ENCODE results near the gene STK32C.

The STK32C gene

DNA sequence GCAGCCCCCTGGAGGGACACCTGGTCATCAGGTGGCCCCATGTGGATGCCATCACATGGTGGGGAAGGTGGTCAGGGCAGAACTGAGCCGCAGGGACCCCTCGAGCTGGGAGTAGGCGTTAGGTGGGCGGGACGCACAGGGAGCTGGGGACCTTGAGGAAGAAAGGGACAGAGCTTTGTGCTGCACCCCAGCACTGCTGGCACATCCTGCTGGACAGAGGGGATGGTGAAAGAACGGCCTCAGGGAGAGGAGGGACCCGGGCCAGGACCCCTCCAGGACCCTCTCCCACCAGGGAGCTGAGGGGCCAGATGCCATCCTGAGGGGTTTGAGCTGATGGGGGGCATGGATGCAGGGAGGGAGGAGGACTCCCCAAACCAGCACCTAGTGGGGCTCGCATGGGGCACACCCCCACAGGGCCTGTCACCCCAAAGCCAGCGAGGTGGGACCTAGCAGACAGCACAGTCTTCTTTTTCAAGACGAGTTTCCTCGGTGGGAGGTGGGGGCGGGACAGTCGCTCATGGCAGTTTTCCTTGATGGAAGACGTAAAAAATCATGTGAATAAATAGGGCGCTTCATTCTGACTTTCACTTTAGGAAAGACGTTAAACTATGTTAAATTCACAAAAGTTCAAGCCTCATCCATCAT is 43.3 kb downstream of the STK32C start:
- no peak for DNase-seq

DNA sequence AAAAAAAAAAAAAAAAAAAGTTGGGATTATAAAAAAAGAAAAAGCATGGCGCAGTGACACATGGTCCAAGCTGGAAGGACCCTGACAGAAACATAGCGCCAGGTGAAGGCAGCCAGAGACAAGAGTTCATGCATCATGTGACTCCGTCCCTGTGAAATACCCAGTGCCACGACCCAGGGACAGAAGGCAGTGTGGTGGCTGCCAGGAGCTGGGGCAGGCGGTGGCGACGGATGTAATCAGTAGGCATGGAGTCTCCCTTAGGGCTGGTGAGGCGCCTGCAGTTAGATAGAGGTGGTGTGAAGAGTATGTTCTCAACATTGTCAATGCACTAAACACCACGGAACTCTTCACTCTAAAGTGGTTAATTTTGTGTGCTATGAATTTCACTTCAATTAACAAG is 43.9 kb downstream of the STK32C start:
- DNase-seq = no peak

DNA sequence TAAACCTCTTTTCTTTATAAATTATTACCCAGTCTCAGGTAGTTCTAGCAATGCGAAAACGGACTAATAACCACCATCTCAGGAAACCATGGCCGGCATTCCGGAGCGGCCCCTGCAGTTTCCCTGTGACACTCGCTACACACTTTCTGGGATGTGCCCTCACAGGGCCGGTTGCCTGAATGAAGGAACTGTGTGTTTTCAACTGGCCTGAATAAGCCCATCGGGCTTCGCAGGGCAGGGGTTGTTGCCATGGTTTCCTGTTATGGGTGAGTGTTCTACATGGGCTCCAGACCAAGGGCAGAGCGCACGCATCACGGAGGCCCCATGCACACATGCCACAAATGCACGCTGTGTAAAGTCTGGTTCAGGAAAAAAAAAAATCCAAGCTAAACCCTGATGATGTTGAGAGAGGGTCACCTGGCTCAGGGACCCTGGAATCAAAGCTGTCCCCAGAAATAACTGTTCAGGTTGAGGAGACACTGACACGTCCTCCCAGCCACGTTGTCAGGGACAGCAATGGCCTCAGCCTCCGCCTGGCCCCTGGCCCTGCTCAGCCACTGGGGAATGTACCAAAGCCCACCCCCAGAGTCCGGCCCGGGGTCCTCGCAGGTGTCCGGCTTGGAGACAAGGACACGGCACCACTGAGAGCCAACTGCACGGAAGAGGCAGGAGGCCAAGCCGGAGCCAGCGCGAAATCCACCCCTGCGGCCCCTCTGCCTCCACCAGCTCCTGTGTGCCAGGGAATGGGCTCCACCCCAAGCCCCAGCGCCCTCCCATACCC is 47.9 kb downstream of the STK32C start:
- no peak for DNase-seq

DNA sequence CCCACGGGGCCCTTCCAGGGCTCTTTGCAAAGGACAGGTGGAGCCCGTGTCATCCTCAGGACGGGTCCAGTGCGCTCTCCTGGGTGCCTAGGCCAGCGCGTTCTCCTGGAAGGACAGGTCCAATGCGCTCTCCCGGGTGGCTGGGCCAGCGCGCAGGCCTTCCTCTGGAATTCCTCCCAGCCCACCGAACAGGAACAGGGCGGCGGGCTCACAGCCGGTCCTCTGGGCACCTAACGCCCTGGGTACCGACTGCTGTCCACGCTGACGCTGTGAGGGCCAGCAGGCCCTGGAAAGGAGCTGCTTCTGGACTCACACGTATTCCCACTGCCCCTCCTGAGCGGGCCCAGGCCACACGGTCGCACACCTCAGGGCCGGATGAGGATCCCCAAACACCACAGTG is 49.3 kb downstream of the STK32C start:
- no peak for DNase-seq

DNA sequence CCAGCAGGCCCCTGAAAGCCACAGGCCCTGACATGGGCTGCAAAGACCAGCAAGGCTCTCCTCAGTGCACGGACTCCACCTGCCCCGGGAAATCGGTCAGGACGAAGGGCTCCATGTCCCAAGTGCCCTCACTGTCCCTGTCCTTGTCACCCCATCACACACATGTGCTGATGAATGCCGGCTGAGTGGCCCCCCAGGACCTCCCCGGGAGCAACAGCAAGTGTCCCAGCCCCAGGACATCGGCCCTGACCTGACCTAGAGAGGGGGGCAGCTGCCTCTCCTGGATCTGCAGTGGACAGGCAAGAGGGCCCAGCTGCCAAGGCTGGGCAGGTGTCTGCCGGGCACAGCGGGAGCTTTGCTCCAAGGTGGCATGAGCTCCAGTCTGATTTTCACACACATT is 49.8 kb downstream of the STK32C start:
- no peak for DNase-seq

DNA sequence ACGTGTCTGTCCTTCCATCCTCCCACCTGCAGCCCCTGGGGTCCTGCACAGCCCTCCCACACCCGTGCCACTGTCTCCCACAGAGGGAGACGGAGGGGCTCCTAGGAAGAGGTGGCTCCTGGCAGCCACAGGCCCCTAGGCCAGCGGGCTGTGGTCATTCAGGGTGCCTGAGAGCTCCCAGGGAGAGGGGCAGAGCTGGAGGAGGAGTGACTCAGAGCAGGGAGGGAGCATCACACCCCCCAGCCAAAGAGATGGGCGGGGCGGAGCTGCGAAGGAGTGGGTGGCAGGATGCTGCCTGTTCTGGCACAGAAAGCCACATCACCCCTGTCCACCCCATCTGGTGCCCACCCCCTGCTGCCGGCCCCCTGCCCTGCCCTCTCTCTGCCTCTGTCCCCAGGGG is 50.5 kb downstream of the STK32C start:
- no peak for DNase-seq

DNA sequence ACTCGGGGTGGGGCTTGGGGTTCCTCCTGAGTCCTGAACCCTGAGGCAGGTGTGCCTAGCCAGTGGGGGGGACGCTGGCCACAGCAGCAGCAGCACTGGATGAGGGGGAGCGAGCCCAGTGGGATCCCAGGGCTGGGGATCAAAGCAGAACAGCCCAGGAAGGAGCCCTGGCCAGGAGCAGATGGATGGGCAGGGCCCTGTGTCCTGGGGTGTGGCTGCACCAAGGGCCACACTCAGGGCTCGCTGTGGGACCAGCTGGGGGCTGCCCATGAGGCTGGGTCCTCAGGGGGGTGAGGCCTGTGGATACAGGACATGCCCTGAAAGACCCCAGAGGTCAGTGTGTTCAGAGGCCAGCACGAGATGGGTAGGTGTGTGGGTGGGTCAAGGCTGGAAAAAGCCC is 50.9 kb downstream of the STK32C start:
- no peak for DNase-seq

DNA sequence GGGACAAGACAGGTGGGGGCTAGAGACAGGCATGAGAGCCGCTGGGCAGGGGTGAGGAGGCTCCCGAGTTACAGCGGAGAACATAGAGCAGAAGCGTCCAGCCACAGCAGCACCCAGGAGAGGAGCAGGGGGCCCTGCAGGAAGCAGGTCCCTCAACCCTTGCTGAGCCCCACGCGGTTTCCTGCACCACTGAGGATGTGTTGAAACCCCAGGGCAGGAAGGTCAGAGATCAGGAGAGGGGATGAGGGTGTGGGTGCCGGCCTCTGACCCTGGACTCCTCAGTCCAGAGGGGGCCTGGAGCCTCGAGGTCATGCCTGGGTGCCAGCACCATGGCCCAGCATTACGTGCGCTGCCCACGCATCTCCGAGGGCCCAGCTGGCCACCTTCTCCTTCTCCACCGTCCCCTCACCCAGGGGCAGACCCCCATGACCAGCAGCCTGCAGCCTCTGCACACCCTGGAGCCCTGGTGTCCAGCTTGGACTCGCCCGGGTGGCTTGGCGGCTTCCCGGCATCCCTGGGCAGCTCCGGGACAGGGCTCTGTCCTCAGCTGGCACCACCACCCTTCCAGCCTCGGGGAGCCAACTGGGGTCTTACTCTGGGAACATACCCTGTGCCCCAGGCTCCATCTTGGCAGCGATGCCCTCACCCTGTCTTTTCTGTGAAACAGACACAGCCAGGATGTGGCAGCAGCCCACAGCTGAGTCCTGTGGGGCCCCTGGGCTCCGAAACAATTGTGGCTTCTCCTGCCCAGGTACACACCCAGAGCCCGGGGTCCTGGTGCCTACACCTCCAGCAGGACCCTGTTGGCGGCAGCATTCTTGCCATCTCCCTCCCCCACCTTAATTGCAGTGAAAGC is 52.0 kb downstream of the STK32C start:
- DNase-seq = no peak

DNA sequence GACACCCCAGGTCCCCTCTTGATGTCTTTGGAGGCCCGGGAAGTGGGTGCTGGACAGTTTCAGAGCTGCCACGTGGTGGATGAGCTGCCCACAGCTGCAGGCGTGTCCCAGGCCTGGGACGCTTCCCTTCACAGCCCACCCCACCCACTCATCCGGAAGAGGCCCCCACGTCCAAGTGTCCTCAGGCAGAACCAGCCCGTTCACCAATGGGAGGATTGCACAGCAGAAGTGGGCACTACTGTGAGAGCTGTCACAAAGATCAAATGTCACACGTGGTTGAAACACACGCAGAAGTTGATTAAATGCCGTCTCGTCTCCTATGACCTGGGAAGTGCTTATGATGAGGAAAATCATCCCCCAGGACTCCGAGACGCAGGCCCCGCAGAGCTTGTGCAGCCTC is 52.9 kb downstream of the STK32C start:
- no peak for DNase-seq

DNA sequence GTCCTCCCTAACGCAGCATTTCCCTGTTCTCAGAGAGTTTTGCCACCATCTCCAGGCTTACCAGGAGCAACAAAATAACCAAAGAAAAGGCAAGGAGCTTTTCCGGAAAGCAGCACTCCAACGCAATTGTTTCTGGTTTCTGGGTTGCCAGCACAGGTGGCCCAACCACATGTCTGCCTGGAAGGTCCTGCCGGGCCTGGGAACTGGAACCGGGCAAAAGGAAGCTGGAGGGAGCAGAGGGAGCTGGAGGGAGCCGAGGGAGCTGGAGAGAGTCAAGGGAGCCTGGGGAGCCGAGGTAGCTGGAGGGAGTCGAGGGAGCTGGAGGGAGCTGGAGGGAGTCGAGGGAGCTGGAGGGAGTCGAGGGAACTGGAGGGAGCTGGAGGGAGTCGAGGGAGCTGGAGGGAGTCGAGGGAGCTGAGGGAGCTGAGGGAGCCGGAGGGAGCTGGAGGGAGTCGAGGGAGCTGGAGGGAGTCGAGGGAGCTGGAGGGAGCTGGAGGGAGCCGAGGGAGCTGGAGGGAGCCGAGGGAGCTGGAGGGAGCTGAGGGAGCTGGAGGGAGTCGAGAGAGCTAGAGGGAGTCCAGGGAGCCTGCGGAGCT is 54.6 kb downstream of the STK32C start:
- no peak for DNase-seq

DNA sequence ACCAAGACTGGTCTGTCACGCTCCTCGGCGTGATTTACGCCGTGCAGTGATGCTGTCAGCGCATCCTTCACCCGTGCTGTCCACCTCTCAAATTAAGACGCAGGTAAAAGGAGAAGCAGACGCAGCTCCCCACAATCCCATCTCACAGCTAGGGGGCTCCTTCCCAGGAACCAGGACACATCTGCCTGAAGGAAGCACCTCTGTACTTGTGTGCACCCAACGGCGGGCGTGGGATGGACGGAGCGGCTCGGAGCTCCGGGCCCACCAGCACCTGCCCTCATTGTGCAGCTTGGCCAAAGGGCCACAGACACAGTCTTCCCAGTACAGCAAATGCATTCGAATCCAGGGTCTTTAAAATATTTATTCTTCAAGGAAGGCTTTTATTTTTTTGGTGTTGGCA is 55.3 kb downstream of the STK32C start:
- no peak for DNase-seq

DNA sequence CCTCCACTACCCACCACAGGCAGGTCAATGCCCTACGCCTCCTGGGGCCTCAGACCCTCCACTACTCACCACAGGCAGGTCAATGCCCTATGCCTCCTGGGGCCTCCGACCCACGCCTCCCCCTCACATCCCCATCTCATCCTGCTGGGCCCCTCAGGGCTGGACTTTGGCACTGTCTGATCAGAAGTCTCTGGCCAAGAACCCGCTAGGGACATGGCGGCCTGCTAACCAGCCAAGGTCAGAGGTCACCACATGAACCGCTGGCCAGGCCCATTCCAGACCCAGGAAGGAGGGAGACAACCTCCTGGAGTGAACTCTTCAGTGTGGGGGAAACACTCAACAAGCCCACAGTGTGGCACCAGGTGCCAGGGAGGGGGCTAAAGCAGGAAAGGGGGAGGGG is 55.8 kb downstream of the STK32C start:
- no peak for DNase-seq

DNA sequence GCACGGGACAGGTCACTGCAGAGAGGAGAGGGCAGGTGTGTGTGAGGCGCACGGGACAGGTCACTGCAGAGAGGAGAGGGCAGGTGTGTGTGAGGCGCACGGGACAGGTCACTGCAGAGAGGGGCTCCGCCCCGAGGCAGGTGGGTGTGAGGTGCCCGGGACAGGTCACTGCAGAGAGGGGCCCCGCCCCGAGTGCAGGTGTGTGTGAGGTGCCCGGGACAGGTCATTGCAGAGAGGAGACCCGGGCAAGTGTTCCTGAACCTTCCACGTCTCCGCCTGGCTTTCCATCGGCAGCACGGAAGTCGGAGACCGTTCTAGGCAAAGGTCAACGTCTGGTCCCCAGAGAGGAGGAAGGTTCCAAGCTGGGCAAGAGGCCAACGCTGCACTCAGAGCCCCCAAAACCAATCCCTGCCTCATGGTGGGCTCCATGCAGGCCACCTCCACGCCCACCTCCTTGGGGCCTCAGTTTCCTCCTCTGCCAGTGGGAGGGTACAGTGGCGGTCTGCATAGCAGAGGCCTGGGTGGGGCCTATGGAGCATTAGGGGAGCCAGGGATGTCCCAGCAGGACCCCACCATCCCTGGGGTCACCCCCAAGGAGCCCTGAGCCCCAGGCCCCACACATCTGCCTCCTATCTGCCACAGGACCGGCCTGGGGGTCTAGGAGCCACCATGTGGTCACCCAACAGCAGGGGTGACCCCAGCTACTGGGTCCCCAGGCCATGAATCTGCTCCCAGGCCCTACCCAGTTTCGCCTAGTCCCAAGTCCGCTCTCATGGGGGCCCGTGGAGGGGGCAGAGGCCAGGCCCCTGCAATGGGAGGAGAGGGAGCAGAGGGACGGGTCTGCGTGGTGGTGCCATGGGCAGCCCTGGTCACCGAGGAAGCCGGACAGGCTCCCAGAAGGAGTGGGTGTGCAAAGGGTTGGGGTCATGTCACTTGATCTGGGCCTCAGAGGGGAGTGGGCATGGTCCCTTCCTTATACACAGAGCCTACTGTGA is 57.0 kb downstream of the STK32C start:
- no peak for DNase-seq

DNA sequence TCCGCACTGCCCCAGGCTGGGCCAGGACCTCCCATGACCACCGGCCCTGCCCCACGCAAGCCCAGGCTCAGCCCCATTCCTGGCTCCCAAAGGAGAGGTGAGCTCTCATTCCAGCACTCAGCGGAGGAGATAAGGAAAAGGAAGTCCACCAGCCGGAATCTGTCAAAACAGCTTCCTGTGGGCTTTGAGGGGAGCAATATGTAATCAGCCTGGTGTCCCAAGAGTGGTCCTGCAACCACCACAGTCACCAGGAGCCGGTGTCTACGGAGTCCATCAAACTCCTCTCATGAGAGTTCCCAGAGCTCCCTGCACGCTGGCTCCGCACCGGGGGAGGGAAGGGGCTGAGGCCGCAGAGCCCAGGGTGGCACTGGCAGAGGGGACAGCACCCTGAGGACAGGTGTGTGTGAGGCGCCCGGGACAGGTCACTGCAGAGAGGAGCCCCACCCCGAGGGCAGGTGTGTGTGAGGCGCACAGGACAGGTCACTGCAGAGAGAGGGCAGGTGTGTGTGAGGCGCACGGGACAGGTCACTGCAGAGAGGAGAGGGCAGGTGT is 57.9 kb downstream of the STK32C start:
- DNase-seq = no peak

DNA sequence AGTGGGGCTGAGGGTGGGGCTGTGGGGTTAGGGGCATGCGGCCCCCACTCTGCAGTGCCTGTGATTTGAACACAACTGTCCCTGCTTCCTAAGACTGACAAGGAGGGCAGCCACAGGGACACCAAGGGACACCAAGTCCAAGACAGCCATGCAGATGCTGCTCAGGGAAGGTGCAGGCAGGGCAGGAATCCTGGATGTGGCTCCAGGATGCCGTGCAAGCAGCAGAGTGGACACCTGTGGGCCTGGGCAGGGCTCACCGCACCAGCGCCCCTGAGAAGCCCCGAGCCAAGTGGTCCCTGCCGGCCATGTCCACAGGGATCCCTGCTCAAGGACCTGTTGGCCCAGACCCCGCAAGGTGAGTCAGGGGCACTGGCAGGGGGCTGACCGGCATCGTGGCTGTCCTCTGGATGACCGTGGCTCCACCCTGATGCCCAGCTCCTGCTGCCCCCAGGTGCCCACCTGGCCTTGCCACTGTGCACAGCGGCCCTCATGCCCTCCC is 58.5 kb downstream of the STK32C start:
- DNase-seq = no peak

DNA sequence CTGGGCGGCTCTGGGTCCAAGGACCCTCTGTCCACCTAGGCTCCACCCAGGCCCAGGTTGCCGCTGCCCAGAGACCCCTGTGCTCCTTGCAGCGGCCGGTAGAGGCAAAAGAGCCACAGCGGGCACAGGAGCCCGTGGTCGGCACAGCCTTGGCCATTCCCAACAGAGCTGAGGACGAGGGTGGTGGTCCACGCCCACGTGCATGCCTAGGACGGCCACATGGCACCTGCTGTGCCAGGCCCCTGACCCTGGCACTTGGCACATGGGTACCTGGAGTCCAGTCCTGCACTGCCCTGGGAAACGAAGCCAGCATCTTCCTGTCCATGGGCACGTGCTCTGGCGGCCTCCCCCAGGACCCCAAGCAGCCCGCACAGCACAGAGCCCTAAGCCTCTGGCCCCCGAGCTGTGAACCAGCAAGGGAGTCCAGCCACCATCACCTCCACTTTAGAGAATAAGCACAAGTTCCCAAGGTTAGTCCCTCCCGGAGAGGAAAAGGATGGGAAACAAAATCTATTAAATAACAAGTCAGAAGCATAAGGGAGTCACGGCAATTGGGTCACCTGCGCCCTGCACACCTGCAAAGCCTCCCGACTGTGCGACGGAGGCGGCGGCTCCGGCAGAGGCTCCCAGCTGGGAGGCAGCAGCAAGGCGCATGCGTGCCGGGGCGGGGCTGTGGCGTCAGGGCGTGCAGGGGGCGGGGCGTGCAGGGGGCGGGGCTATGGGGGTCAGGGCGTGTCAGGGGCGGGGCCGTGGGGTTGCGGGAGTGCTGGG is 59.1 kb downstream of the STK32C start:
- peak; percentile 61 for DNase-seq

DNA sequence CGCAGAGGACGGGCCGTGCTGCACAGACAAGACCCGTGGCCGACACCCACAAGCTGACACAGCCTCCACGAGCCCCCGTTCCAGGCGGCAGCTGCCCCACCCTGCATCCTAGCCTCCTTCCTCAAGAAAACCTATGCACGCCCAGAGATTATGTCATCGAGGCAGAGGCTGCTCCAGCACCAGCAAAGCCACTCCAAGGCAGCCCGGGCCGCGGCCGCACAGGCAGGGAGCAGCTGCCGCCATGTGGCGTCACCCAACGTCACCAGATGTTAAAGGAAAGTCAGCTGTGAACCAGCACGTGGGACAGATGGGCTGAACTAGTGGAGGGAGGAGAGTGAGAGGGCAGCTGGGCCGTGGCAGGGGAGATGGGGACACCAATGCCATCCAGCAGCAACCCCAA is 59.8 kb downstream of the STK32C start:
- no peak for DNase-seq

DNA sequence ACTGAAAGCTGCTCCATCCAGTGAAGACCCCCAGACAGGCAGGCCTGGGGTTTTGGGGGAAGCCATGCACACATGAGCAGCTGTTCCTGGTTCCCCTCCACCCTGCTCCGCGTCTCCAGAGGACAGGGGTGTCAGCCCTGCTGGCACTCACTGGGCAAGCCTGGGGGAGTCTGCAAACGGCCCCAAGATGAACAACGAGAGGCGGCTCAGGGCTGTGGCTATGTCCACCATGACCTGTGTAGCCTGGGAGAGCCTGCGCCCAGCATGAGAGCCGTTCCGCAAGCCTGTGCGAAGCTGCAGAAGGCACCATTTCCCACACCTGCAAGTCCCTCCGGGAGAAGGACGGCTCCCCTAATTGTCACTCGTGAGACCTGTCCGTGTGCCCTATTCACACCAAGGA is 61.5 kb downstream of the STK32C start:
- DNase-seq = no peak

DNA sequence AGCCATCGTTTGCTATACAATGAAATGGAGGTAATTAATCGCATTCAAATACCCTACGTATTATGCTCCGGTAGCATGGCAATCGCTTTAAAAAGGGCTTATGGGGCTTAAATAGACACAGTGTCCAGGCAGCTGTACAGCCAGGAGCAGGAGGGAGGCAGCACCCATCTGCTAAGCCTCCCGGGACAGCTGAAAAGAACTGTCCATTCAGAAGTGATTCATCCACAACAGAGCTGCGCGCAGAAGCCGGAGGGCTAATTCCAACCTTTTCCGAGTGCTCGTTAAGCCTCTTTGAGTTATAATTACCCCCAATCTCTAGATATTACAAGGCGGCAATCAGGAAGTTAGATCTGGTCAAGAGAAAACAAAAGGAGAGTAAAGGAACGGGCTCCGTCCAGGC is 62.7 kb downstream of the STK32C start:
- DNase-seq = no peak

DNA sequence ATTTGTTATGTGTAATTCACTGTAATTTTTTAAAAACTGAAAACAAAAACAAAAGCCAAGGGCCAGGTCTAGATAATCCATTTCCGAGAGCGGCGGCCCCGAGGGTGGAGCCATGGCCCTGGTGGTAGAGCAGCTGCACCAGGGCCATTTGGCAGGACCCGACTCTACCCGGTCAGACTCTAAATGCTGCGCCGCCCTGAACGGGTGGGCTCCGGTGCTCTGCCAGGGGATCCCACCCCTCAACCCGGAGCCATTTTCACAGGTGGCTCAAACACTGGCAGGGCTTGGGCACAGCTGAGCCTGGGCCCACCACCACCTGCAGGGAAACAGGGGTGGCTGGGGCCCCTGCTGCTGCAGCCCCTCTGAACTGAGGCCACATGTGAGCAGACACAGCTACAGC is 64.1 kb downstream of the STK32C start:
- DNase-seq = no peak

DNA sequence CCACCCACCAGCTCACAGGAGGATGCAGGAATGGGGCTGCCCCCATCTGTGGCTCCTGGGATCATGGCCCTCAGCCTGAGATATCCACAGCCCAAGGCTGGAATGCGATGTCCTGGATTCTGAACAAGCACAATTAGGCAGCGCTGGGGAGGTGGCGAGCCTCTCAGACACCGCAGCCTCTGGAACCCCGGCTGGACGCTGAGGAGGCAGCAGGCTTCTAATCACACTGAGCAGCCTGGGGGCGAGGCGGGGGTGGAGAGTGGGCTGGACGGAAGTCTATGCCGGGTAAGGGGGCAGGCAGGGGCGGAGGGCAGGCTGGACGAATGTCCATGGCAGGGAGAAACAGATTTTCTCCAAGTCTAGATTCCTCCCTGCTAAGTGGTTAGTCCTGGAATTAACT is 64.6 kb downstream of the STK32C start:
- DNase-seq = no peak
